Gastroesophageal sphincter (tissue), 4 donors: Measurements from ENCODE around the gene UBE2J1. TPM values are rescaled to one million over a fixed set of nuclear protein-coding genes. Genes with fewer than 3 reads are reported as not detected.
"Not testable (repeated sequence)": the region's sequence is repeated elsewhere in the genome, so short reads cannot be mapped to it uniquely, and the experiment has no call there.

ENCODE experiments used
- ATAC-seq: fragments of 150-250 bp; one replicate; pipeline ENCODE4 v1.9.1; 2016; ENCODE audit warnings: mild to moderate bottlenecking, moderate library complexity
- H3K27ac ChIP-seq, 4 donors: fragments of 200-600 bp; sonication (generic) in 3 of 4; 1 replicate in 3 of 4; 2 replicates in 1 of 4; pipeline ENCODE4 v1.5.1; 2016 to 2019
- H3K27me3 ChIP-seq: fragments of 200-600 bp; sonication (generic); one replicate; pipeline ENCODE4 v1.5.1; 2019
- H3K36me3 ChIP-seq, 2 donors: fragments of 200-600 bp; sonication (generic); one replicate each; pipeline ENCODE4 v1.5.1; 2019; ENCODE audit warnings: control low read depth in 1 of 2
- H3K4me1 ChIP-seq, 3 donors: fragments of 200-600 bp; sonication (generic); 1 replicate in 2 of 3; 2 replicates in 1 of 3; pipeline ENCODE4 v1.5.1; 2016 to 2019; ENCODE audit warnings: control low read depth in 2 of 3
- H3K4me3 ChIP-seq, 2 donors: fragments of 200-600 bp; sonication (generic); one replicate each; pipeline ENCODE4 v1.5.1; 2019; ENCODE audit warnings: mild to moderate bottlenecking in 1 of 2, moderate library complexity in 1 of 2
- H3K9me3 ChIP-seq, 3 donors: fragments of 200-600 bp; sonication (generic); one replicate each; pipeline ENCODE4 v1.5.1; 2017 to 2019; ENCODE audit warnings: control low read depth in 2 of 3
- EP300 ChIP-seq: sonication (generic); formaldehyde crosslinking; IDR thresholded peaks from one replicate; pipeline ENCODE4 v1.6.1; 2017; ENCODE audit warnings: antibody characterized with exemption, mild to moderate bottlenecking
- POLR2A ChIP-seq, 2 donors: fragments of 450-650 bp; IDR thresholded peaks; one replicate each; pipeline ENCODE4 v1.6.1; 2017; ENCODE audit warnings: antibody characterized with exemption in 2 of 2, mild to moderate bottlenecking in 2 of 2, moderate library complexity in 1 of 2
- POLR2AphosphoS5 ChIP-seq: sonication (generic); formaldehyde crosslinking; IDR thresholded peaks from one replicate; pipeline ENCODE4 v1.6.1; 2017; ENCODE audit warnings: antibody characterized with exemption
- WGBS, 2 donors: methylation state at CpG; one replicate each; pipeline ENCODE4 v1.1.5; 2018; ENCODE audit warnings: low coverage in 1 of 2; 5-methylcytosine and 5-hydroxymethylcytosine counted together
- total RNA-seq, 4 donors: library from RNA; depleted of rRNA; stranded (reverse); fragments of >200 nt; gene quantifications; one replicate each; pipeline ENCODE4 v1.1.0, GENCODE V29; 2016
- TF ChIP-seq, protein P1 (sequence below), 4 experiments: fragments of 200-600 bp in 2 of 4; fragments of 450-650 bp in 2 of 4; sonication (generic) in 1 of 4; IDR thresholded peaks; one replicate each; pipeline ENCODE4 v1.5.1; 2017 to 2019; ENCODE audit warnings: antibody characterized with exemption in 4 of 4, mild to moderate bottlenecking in 2 of 4, moderate library complexity in 2 of 4

Gene UBE2J1
- 10 to 100 TPM; 32.7 to 42.9 (median 36.9) TPM for total RNA-seq

DNA sequence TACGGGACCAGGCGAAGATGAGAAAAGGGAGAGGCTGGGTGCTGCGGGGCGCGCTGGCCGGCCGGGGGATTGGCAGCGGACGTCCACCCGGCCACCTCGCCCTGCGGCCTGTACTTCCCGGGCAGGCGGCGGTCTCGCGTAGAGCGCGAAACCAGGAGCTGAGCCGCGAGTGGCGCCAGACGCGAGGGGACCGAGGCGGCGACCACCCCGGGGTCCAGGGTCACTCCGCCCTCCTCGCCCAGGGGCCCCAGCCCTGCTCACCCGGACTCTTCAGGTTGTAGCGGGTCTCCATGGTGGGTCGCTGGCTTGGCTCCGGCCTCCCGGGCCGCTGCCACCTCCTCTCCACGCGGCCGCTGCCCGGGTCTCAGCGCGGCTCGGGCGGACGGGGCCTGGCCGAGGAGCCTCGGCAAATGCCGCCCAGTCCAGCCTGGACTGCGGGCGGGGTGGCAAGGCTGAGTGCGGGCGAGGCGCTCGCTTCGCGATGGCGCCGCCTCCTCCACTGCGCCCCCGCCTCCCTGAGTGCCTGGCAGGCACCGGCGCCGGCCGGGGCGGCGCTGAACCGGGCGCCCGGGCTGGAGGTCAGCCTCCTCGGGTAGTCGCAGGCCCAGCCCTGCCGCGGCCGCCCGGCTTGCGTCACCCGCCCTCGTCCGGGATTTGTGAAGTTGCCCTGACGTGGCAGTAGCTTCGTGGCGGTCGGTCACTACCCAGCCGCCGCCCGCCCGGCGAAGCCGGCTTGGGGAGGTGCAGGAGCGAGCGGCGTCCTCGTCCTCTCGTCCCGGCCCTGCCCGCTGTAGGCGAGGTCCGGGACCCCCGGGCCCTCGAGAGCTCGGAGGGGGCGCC, at the start of gene UBE2J1:
Gene UBE2J1 (minus strand): TSS at position 445 of the 840 bp plus-strand sequence. CDS start 153 bp downstream, at position 292.
- peak; percentile 98 for ATAC-seq
- Histone ChIP-seq H3K36me3 (no peaks in the 10 kb centered on the region), H3K27me3 (no peaks in the 10 kb centered on the region), H3K4me3 (peak within 1 kb of the TSS; percentile 62 to 92), H3K9me3 (no peaks in the 10 kb centered on the region), H3K27ac (peak within 1 kb of the TSS; percentile 89 to 99 (median 96)), H3K4me1 (peaks cover 0 to 50% (median 17%) of the 10 kb centered on the region in 3 donors)
- no peak for TF ChIP-seq EP300
- peak; percentile 88 for TF ChIP-seq POLR2AphosphoS5
- TF ChIP-seq, protein P1, sequence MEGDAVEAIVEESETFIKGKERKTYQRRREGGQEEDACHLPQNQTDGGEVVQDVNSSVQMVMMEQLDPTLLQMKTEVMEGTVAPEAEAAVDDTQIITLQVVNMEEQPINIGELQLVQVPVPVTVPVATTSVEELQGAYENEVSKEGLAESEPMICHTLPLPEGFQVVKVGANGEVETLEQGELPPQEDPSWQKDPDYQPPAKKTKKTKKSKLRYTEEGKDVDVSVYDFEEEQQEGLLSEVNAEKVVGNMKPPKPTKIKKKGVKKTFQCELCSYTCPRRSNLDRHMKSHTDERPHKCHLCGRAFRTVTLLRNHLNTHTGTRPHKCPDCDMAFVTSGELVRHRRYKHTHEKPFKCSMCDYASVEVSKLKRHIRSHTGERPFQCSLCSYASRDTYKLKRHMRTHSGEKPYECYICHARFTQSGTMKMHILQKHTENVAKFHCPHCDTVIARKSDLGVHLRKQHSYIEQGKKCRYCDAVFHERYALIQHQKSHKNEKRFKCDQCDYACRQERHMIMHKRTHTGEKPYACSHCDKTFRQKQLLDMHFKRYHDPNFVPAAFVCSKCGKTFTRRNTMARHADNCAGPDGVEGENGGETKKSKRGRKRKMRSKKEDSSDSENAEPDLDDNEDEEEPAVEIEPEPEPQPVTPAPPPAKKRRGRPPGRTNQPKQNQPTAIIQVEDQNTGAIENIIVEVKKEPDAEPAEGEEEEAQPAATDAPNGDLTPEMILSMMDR (IDR thresholded peaks at IDR 0.05), result peak in 1 of 4 experiments; percentile 2
- TF ChIP-seq POLR2A (IDR thresholded peaks at IDR 0.05), result peak; percentile 96 to 97
- 0% methylated on average over 10 of the region's 102 CpGs; no CpG with 5 or more reads in 1 of the 2 donors for WGBS, 2 donors

GRCh38 chr6:89400912-89401399, 48.4 kb upstream of the UBE2J1 start:
- TF ChIP-seq POLR2A (IDR thresholded peaks at IDR 0.05), result no peak
- Histone ChIP-seq H3K4me3 (no peak overlapping the region), H3K27ac (no peak overlapping the region), H3K9me3 (no peaks in the 10 kb centered on the region), H3K4me1 (peaks cover 0 to 8% (median 0%) of the 10 kb centered on the region in 3 donors), H3K27me3 (no peaks in the 10 kb centered on the region), H3K36me3 (no peaks in the 10 kb centered on the region)
- 80 to 84% methylated on average over 5 of the region's 6 CpGs for WGBS, 2 donors
- ATAC-seq, result no peak

DNA sequence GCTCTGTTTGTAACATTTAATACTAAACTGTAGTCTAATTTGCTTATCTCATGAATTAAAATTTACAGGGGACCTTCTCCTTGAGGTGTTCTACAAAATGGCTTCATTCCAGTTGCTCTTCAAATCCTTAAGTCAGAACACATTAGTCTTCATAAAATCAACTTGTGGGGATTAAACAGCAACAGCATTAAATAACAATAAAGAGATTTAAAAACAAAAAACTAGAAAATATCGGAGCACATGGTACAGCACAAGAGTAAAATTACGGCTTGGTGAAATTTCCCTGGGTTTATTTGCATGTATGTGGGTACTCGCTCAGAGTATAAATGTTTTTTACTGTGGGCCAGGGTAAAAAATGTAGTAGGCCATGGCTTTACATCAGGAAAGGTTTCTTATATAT, 47.5 kb upstream of the UBE2J1 start:
- no peak for ATAC-seq
- H3K4me1 ChIP-seq, result peaks cover 0 to 8% (median 0%) of the 10 kb centered on the region in 3 donors
- no peaks in the 10 kb centered on the region for H3K9me3 ChIP-seq
- no peaks in the 10 kb centered on the region for H3K36me3 ChIP-seq
- 88 to 91% methylated on average over 3 of the region's 3 CpGs for WGBS, 2 donors
- no peak overlapping the region for H3K27ac ChIP-seq
- H3K27me3 ChIP-seq, result no peaks in the 10 kb centered on the region
- H3K4me3 ChIP-seq, result no peak overlapping the region
- TF ChIP-seq EP300, result no peak
- no peak for TF ChIP-seq POLR2A (IDR thresholded peaks at IDR 0.05)
- TF ChIP-seq, protein P1 (IDR thresholded peaks at IDR 0.05), result no peak
- TF ChIP-seq POLR2AphosphoS5, result no peak

DNA sequence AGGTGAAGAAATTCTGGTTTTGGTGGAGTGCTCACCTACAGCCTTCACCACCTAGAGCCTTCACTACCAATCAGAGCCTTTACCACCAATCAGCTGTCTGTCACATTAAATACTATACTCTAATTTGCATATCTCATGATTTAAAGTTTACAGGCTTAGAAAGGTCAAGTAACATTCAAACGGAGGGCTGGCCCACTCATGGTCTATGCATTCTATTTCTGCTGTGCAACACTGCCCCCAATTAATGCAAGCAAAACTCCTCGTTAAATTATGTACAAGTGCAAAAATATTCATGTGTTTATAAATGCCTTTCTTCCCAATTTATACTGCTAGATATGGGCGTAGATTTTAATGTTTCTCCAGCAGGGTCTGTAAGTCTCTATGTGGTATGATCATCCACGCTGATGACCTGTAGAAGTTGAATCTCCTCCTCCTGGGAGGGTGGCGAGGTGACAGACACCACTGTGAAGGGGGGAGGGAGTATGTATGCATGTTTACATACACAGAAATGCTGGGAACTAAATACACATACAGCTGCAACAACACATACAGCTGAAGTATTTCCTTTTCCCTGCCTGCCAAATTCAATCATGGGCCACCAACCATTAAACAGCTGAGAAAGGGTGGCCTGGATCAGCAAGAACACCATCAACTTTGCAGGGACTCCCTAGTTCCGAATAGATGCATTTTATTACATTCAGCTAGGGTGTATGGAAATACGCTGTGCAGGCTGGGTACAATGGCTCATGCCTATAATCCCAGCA, 46.4 kb upstream of the UBE2J1 start:
- H3K4me1 ChIP-seq, result peaks cover 0 to 8% (median 0%) of the 10 kb centered on the region in 3 donors
- ATAC-seq, result no peak
- H3K36me3 ChIP-seq, result no peaks in the 10 kb centered on the region
- H3K9me3 ChIP-seq, result no peaks in the 10 kb centered on the region
- no peak for TF ChIP-seq POLR2A (IDR thresholded peaks at IDR 0.05)
- TF ChIP-seq, protein P1 (IDR thresholded peaks at IDR 0.05), result no peak
- TF ChIP-seq EP300, result no peak
- TF ChIP-seq POLR2AphosphoS5, result no peak
- H3K27ac ChIP-seq, result no peak overlapping the region
- 76 to 86% methylated on average over 4 to 7 of the region's 7 CpGs for WGBS, 2 donors
- H3K27me3 ChIP-seq, result no peaks in the 10 kb centered on the region
- no peak overlapping the region for H3K4me3 ChIP-seq

- WGBS, 2 donors, result 77 to 83% methylated on average over 4 of the region's 4 CpGs
- ATAC-seq, result not testable (repeated sequence)
Observed at GRCh38 chr6:89397884-89398283, 45.4 kb upstream of the UBE2J1 start.

More at GRCh38 chr6:89397884-89398283, 45.4 kb upstream of the UBE2J1 start:
- not testable (repeated sequence) for H3K36me3 ChIP-seq, H3K27ac ChIP-seq, H3K9me3 ChIP-seq, H3K4me3 ChIP-seq, H3K4me1 ChIP-seq, H3K27me3 ChIP-seq
